Neural crest cell (in vitro differentiated cells): ENCODE results near the gene KCNIP4. TPM values are rescaled to one million over a fixed set of nuclear protein-coding genes. Genes with fewer than 3 reads are reported as not detected.

Experiments used
- DNase-seq: peaks from one replicate; pipeline ENCODE4 v3.0.0; 2021; ENCODE audit warnings: low read depth, mixed read lengths, low spot score
- H3K27ac Mint-ChIP-seq: one replicate; pipeline ENCODE4 v1.8.0; 2021; ENCODE audit warnings: mild to moderate bottlenecking, mixed read lengths; ENCODE audit not compliant: unreplicated experiment
- H3K27me3 Mint-ChIP-seq: 2 replicates; pipeline ENCODE4 v1.8.0; 2021; ENCODE audit warnings: low read depth, mild to moderate bottlenecking, mixed read lengths
- H3K36me3 Mint-ChIP-seq: 2 replicates; pipeline ENCODE4 v1.8.0; 2021; ENCODE audit warnings: low read depth, mild to moderate bottlenecking, mixed read lengths
- H3K4me1 Mint-ChIP-seq: 2 replicates; pipeline ENCODE4 v1.8.0; 2021; ENCODE audit warnings: mixed read lengths
- H3K4me3 Mint-ChIP-seq: one replicate; pipeline ENCODE4 v1.8.0; 2021; ENCODE audit warnings: mild to moderate bottlenecking, mixed read lengths
- H3K9me3 Mint-ChIP-seq: 2 replicates; pipeline ENCODE4 v1.8.0; 2021; ENCODE audit warnings: mixed read lengths
- total RNA-seq: library from RNA; stranded (reverse); gene quantifications from 2 replicates; pipeline ENCODE4 v1.2.1, GENCODE V29; 2021
- TF ChIP-seq, protein P1 (sequence below): fragments of 200-600 bp; sonication (generic); conservative IDR thresholded peaks from 2 replicates; pipeline ENCODE4 v1.5.0; 2021; ENCODE audit warnings: antibody characterized with exemption, mild to moderate bottlenecking

The KCNIP4 gene
- total RNA-seq, 1 donor from 2014 or later = 0.33 TPM

GRCh38 chr4:21452931-21453330 is 495.6 kb downstream of the KCNIP4 start:
- no peaks in the 10 kb centered on the region for H3K36me3 Mint-ChIP-seq

GRCh38 chr4:21451032-21451431 is 497.5 kb downstream of the KCNIP4 start:
- H3K4me3 Mint-ChIP-seq = no peak overlapping the region
- H3K36me3 Mint-ChIP-seq = no peaks in the 10 kb centered on the region
- no peak for DNase-seq
- H3K4me1 Mint-ChIP-seq = no peaks in the 10 kb centered on the region
- TF ChIP-seq, protein P1, sequence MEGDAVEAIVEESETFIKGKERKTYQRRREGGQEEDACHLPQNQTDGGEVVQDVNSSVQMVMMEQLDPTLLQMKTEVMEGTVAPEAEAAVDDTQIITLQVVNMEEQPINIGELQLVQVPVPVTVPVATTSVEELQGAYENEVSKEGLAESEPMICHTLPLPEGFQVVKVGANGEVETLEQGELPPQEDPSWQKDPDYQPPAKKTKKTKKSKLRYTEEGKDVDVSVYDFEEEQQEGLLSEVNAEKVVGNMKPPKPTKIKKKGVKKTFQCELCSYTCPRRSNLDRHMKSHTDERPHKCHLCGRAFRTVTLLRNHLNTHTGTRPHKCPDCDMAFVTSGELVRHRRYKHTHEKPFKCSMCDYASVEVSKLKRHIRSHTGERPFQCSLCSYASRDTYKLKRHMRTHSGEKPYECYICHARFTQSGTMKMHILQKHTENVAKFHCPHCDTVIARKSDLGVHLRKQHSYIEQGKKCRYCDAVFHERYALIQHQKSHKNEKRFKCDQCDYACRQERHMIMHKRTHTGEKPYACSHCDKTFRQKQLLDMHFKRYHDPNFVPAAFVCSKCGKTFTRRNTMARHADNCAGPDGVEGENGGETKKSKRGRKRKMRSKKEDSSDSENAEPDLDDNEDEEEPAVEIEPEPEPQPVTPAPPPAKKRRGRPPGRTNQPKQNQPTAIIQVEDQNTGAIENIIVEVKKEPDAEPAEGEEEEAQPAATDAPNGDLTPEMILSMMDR = no peak
- H3K9me3 Mint-ChIP-seq = no peaks in the 10 kb centered on the region
- H3K27ac Mint-ChIP-seq = no peak overlapping the region
- H3K27me3 Mint-ChIP-seq = peaks cover 18% of the 10 kb centered on the region

More at GRCh38 chr4:21452931-21453330, 495.6 kb downstream of the KCNIP4 start:
- Mint-ChIP-seq H3K4me3 (no peak overlapping the region), H3K27ac (no peak overlapping the region), H3K9me3 (no peaks in the 10 kb centered on the region), H3K27me3 (peaks cover 26% of the 10 kb centered on the region), H3K4me1 (no peaks in the 10 kb centered on the region)
- TF ChIP-seq, protein P1 = no peak
- DNase-seq = no peak

GRCh38 chr4:21450331-21450730 is 498.2 kb downstream of the KCNIP4 start:
- Mint-ChIP-seq H3K4me1 (no peaks in the 10 kb centered on the region), H3K27me3 (peaks cover 18% of the 10 kb centered on the region), H3K4me3 (no peak overlapping the region), H3K36me3 (no peaks in the 10 kb centered on the region), H3K9me3 (no peaks in the 10 kb centered on the region), H3K27ac (no peak overlapping the region)
- DNase-seq = no peak
- TF ChIP-seq, protein P1 = no peak

DNA sequence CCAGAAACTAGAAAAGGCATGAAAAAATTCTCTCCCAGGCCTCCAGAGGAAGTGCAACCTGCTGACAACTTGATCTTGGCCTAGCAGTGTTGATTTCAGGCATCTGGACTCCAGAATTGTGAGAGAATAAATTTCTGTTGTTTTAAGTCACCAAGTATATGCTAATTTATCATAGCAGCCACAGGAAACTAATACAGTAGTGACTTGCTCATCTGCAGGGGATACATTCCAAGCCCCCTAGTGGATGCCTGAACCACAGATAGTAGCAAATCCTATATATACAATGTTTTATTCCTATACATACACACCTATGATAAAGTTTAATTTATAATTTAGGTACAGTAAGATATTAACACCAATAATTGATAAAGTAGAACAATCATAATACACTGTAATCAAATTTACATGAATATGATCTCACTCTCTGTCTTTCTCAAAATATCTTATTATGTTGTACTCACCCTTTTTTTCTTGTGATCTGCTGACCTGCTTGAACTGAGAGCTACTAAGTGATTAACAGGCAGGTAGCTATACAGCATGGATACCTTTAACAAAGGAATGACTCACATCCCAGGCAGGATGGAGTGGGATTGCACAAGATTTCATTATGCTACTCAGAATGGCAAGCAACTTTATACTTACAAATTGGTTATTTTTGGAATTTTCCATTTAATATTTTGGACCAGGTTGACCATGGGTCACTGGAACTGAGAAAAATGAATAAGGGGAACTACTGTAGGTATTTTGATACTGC is 501.1 kb downstream of the KCNIP4 start:
- TF ChIP-seq, protein P1 = no peak
- no peak for DNase-seq
- Mint-ChIP-seq H3K36me3 (no peaks in the 10 kb centered on the region), H3K4me3 (no peak overlapping the region), H3K9me3 (no peaks in the 10 kb centered on the region), H3K27me3 (peaks cover 14% of the 10 kb centered on the region), H3K27ac (no peak overlapping the region), H3K4me1 (no peaks in the 10 kb centered on the region)

DNA sequence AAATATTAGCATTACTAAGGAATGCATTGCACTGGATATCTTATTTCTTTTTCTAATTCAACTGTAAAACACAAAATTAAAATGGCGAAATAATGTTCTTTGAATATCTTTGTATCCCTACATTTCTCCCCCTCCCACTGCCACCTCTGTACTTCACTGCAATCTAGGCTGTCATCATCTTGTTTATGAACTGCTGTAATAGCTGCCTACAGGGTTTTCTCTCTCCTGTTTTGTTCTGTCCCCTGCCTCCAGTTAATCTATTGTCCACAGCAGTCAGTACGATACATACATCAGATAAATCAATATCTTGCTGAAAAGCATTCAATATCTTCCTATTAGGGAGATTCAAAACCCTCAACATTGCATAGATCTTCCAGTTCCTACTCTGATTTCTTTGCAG is 528.4 kb downstream of the KCNIP4 start:
- H3K36me3 Mint-ChIP-seq = no peaks in the 10 kb centered on the region
- H3K9me3 Mint-ChIP-seq = no peaks in the 10 kb centered on the region
- peaks cover 34% of the 10 kb centered on the region for H3K27me3 Mint-ChIP-seq
- TF ChIP-seq, protein P1 = no peak
- DNase-seq = no peak
- no peak overlapping the region for H3K4me3 Mint-ChIP-seq
- H3K4me1 Mint-ChIP-seq = no peaks in the 10 kb centered on the region
- H3K27ac Mint-ChIP-seq = no peak overlapping the region
